IMR-90 (cell line): ENCODE measurements around the gene C16orf87. TPM values are rescaled to one million over a fixed set of nuclear protein-coding genes. Genes with fewer than 3 reads are reported as not detected.
A peak's percentile ranks its signal among the peaks of the same experiment; 100 is the strongest.

Experiments used
- ATAC-seq: fragments of 200-7000 bp; cut with Tn5 transposase; 2 replicates; pipeline ENCODE4 v1.9.1; 2020; ENCODE audit warnings: low read depth, mild to moderate bottlenecking, moderate library complexity
- BruUV-seq: library from RNA; stranded (reverse); fragments of 400-500 nt; replicated peaks from 2 replicates; lab custom pipeline; 2021; lab: Mats Ljungman, UMichigan
- CTCF ChIA-PET: fragments of 300-600 bp; formaldehyde crosslinking; extraction: SDS; loops from one replicate; lab custom pipeline; 2021; ENCODE audit warnings: antibody characterized with exemption; lab: Yijun Ruan, JAX
- POLR2A ChIA-PET: fragments of 300-600 bp; sonication (Branson Sonifier 250); formaldehyde crosslinking; loops from one replicate; lab custom pipeline; 2022; ENCODE audit warnings: antibody characterized with exemption; ENCODE audit not compliant: unreplicated experiment; lab: Charles Lee
- DNase-seq: peaks from one replicate; pipeline ENCODE4 v3.0.0; 2013
- H2AFZ ChIP-seq: replicated peaks from 2 replicates; pipeline ENCODE3; 2013; ENCODE audit warnings: low read length, mild to moderate bottlenecking; ENCODE audit not compliant: poor library complexity
- H2AK5ac ChIP-seq: 2 replicates; pipeline ENCODE4 v1.6.1; 2013; ENCODE audit warnings: low read depth, low read length, inconsistent platforms
- H2AK9ac ChIP-seq: replicated peaks from 2 replicates; pipeline ENCODE3; 2013; ENCODE audit warnings: mild to moderate bottlenecking, low read depth, low read length, moderate library complexity; ENCODE audit not compliant: poor library complexity
- H2BK120ac ChIP-seq: 2 replicates; pipeline ENCODE4 v1.6.1; 2013; ENCODE audit warnings: low read depth, low read length, inconsistent platforms
- H2BK15ac ChIP-seq: 3 replicates; pipeline ENCODE4 v1.6.1; 2013; ENCODE audit warnings: low read depth, low read length, inconsistent platforms
- H2BK20ac ChIP-seq: 2 replicates; pipeline ENCODE4 v1.6.1; 2013; ENCODE audit warnings: low read depth, mild to moderate bottlenecking, inconsistent platforms, low read length, moderate library complexity
- H2BK5ac ChIP-seq: 2 replicates; pipeline ENCODE4 v1.6.1; 2013; ENCODE audit warnings: mild to moderate bottlenecking, low read depth, low read length, inconsistent platforms; ENCODE audit not compliant: poor library complexity, severe bottlenecking
- H3K14ac ChIP-seq: replicated peaks from 2 replicates; pipeline ENCODE4 v1.6.1; 2013; ENCODE audit warnings: low read depth, low read length, inconsistent platforms
- H3K18ac ChIP-seq: 2 replicates; pipeline ENCODE4 v1.6.1; 2013; ENCODE audit warnings: low read depth, low read length, control low read depth
- H3K23ac ChIP-seq: 2 replicates; pipeline ENCODE4 v1.6.1; 2013; ENCODE audit warnings: low read depth, low read length, inconsistent platforms
- H3K27ac ChIP-seq: 2 replicates; pipeline ENCODE4 v1.5.1; 2013; ENCODE audit warnings: mild to moderate bottlenecking, control low read depth, low read length; ENCODE audit not compliant: insufficient read depth
- H3K27me3 ChIP-seq: 2 replicates; pipeline ENCODE4 v1.6.1; 2013; ENCODE audit warnings: low read length; ENCODE audit not compliant: control insufficient read depth, insufficient read depth
- H3K36me3 ChIP-seq: 2 replicates; pipeline ENCODE4 v1.6.1; 2013; ENCODE audit warnings: low read length, mixed read lengths; ENCODE audit not compliant: control insufficient read depth, insufficient read depth
- H3K4ac ChIP-seq: 2 replicates; pipeline ENCODE4 v1.6.1; 2013; ENCODE audit warnings: low read depth, low read length, inconsistent platforms
- H3K4me1 ChIP-seq: 2 replicates; pipeline ENCODE4 v1.6.1; 2013; ENCODE audit warnings: low read length, mixed read lengths; ENCODE audit not compliant: control insufficient read depth, insufficient read depth
- H3K4me2 ChIP-seq: 2 replicates; pipeline ENCODE4 v1.6.1; 2013; ENCODE audit warnings: low read depth, mild to moderate bottlenecking, control low read depth, low read length, moderate library complexity
- H3K4me3 ChIP-seq: 2 replicates; pipeline ENCODE4 v1.5.1; 2013; ENCODE audit warnings: low read depth, mild to moderate bottlenecking, control low read depth, low read length, moderate library complexity; ENCODE audit not compliant: insufficient read depth
- H3K56ac ChIP-seq: 2 replicates; pipeline ENCODE4 v1.6.1; 2013; ENCODE audit warnings: low read length, inconsistent platforms; ENCODE audit not compliant: insufficient read depth; ENCODE audit errors: extremely low read depth
- H3K79me1 ChIP-seq, 2 experiments: 2 replicates each; pipeline ENCODE4 v1.6.1; 2013; ENCODE audit warnings: low read length in 2 of 2, inconsistent platforms in 1 of 2, low read depth in 1 of 2
- H3K9ac ChIP-seq: 2 replicates; pipeline ENCODE4 v1.6.1; 2013; ENCODE audit warnings: low read depth, low read length, control low read depth
- H3K9me1 ChIP-seq: 2 replicates; pipeline ENCODE4 v1.6.1; 2013; ENCODE audit warnings: low read length, inconsistent platforms; ENCODE audit not compliant: insufficient read depth
- H3K9me3 ChIP-seq: 2 replicates; pipeline ENCODE4 v1.6.1; 2013; ENCODE audit warnings: low read length; ENCODE audit not compliant: control insufficient read depth, insufficient read depth
- H4K20me1 ChIP-seq: 2 replicates; pipeline ENCODE4 v1.6.1; 2013; ENCODE audit warnings: low read length, inconsistent platforms; ENCODE audit not compliant: insufficient read depth
- H4K5ac ChIP-seq: 2 replicates; pipeline ENCODE4 v1.6.1; 2013; ENCODE audit warnings: mild to moderate bottlenecking, low read depth, low read length, control low read depth
- H4K8ac ChIP-seq, 2 experiments: 2 replicates each; pipeline ENCODE4 v1.6.1; 2013; ENCODE audit warnings: low read depth in 2 of 2, low read length in 2 of 2, control low read depth in 1 of 2, inconsistent platforms in 1 of 2
- H4K91ac ChIP-seq: 2 replicates; pipeline ENCODE4 v1.6.1; 2013; ENCODE audit warnings: low read depth, low read length, inconsistent platforms; ENCODE audit not compliant: insufficient read depth
- CEBPB ChIP-seq: IDR thresholded peaks from 2 replicates; pipeline ENCODE4 v1.6.1; 2012; ENCODE audit warnings: low read depth, low read length, improper control_type of control experiment
- CHD1 ChIP-seq: IDR thresholded peaks from 2 replicates; pipeline ENCODE4 v1.6.1; 2012; ENCODE audit warnings: low read depth, low read length, improper control_type of control experiment
- WGBS, 2 experiments: methylation state at CpG; one replicate each; pipeline versions ENCODE4 v1.1.5 to v1.1.7; 2013; ENCODE audit warnings: missing lambda C conversion rate in 2 of 2; ENCODE audit not compliant: insufficient read length in 1 of 2; ENCODE audit errors: extremely low coverage in 2 of 2; 5-methylcytosine and 5-hydroxymethylcytosine counted together
- dilution Hi-C: fragments of 300-500 bp; cut with HindIII; formaldehyde crosslinking; loops from one replicate; pipeline ENCODE4 v1.14.3; 2018; ENCODE audit warnings: low sequenced_read_pairs; ENCODE audit not compliant: unreplicated experiment
- in situ Hi-C: fragments of 300-500 bp; cut with MboI; formaldehyde crosslinking; loops from 3 replicates; pipeline ENCODE4 v1.14.3; 2019; ENCODE audit warnings: low sequenced_read_pairs, inconsistent platforms, mixed read lengths
- intact Hi-C: fragments of 100-400 bp; cut with micrococcal nuclease; formaldehyde crosslinking; loops from 2 replicates; pipeline ENCODE4 v1.10.0; 2022
- polyA plus RNA-seq, 3 experiments: library from polyadenylated mRNA; depleted of rRNA; stranded (reverse); fragments of >200 nt; gene quantifications; 2 replicates each; pipeline ENCODE4 v1.2.3, GENCODE V29; 2012; ENCODE audit warnings: low replicate concordance in 1 of 3
- total RNA-seq: library from RNA; depleted of rRNA; stranded (reverse); fragments of >200 nt; gene quantifications from 2 replicates; pipeline ENCODE4 v1.2.3, GENCODE V29; 2012

Gene C16orf87
- total and polyA plus RNA-seq, 2 of the 4 experiments (the other 2 are of a cell fraction) = 6.3 to 8.1 TPM

DNA sequence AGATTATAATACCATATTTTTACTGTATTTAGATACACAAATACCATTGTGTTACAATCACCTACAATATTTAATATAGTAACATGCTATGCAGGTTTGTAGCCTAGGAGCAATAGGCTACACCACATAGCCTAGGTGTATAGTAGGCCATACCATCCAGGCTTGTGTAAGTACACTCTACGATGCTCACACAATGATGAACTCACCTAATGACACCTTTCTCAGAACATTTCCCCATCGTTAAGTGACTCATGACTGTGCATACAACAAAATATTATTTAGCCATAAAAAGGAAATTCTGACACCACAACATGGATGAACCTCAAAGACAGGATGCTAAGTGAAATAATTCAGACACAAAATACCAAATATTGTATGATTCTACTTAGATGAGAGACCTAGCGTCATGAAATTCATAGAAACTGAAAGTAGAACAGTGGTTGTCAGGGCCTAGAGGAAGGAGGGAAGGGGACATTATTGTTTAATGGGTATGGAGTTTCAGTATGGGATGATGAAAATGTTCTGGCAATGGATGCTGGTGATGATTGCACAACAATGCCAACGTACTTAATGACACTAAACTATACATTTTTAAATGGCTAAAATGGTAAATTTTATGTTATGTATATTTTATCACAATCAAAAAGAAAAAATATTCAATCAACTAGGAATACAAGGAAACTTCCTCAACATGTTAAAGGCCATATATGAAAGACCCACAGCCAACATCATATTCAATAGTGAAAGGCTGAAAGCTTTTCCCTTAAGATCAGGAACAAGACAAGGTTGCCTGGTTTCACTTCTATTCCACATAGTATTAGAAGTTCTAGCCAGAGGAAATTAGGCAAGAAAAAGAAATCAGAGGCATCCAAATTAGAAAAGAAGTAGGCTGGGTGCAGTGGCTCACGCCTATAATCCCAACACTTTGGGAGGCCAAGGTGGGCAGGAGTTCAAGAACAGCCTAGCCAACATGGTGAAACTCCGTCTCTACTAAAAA, 5.9 kb upstream of the C16orf87 start:
- Histone ChIP-seq H3K9ac (no peak overlapping the region), H4K91ac (no peak overlapping the region), H3K9me1 (no peaks in the 10 kb centered on the region), H2AFZ (no peak overlapping the region), H3K18ac (no peak overlapping the region), H2BK5ac (no peak overlapping the region), H3K27me3 (no peaks in the 10 kb centered on the region), H2BK20ac (no peak overlapping the region), H3K4me2 (no peak overlapping the region), H4K8ac (no peak overlapping the region), H3K36me3 (no peaks in the 10 kb centered on the region), H3K4me1 (peaks cover 2% of the 10 kb centered on the region; the same call in 1 of the 2 replicates), H2AK5ac (no peak overlapping the region), H3K79me1 (no peaks in the 10 kb centered on the region; a peak in 1 of 4 replicates), H3K4me3 (no peak overlapping the region), H2BK15ac (no peak overlapping the region), H3K56ac (no peak overlapping the region), H4K5ac (no peak overlapping the region), H3K23ac (no peak overlapping the region), H3K4ac (no peak overlapping the region), H4K20me1 (no peaks in the 10 kb centered on the region), H2BK120ac (no peak overlapping the region), H2AK9ac (no peak overlapping the region), H3K27ac (no peak overlapping the region), H3K14ac (no peak overlapping the region), H3K9me3 (no peaks in the 10 kb centered on the region)
- dilution Hi-C loops (no loop called here), intact Hi-C loops (no loop called here), in situ Hi-C loops (no loop called here)
- ChIA-PET CTCF (no interaction called here), POLR2A (no interaction called here)
- ATAC-seq (no peak), DNase-seq (no peak)
- TF ChIP-seq CHD1 (no peak), CEBPB (peak; percentile 72)
- BruUV-seq = no TSS peak
- WGBS, 2 experiments = 100% methylated on average over 1 of the region's 6 CpGs; no CpG with 5 or more reads in 1 of the 2 experiments
